ENCODE measurements around the gene ADGRV1.
"Not testable (repeated sequence)": the region's sequence is repeated elsewhere in the genome, so short reads cannot be mapped to it uniquely, and the experiment has no call there.

The ADGRV1 gene

DNA sequence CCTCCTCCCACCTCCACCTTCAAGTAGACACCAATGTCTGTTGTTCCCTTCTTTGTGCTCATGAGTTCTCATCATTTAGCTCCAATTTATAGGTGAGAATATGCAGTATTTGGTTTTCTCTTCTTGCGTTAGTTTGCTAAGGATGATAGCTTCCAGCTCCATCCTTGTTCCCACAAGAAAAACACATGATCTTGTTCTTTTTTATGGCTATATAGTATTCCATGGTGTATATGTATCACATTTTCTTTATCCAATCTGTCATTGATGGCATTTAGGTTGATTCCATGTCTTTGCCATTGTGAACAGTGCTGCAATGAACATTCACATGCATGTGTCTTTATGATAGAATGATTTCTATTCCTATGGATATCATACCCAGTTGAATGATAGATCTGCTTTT, 454.3 kb downstream of the ADGRV1 start:
- DNase-seq = not testable (repeated sequence)

DNA sequence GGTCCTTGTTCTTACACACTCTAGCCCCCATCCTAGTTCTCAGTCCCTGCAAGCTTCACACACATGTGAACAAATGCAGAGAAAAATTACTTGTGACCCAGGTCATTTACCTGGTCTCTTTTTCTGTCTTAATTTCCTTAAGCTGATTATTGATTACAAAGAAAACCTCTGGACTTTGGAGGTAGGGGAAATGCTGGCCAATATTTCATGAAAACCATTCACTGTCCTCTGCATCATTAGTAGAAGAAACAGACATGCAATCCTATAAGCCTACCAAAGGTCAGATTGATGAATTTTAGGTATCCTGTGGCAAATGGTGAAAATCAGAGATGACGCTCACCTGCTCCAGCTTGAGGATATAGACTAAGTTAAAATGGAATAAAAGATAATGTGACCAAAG, 457.7 kb downstream of the ADGRV1 start:
- no peak for DNase-seq

GRCh38 chr5:91016954-91017700, 458.5 kb downstream of the ADGRV1 start:
- no peak for DNase-seq

GRCh38 chr5:91018200-91018599, 459.6 kb downstream of the ADGRV1 start:
- DNase-seq = no peak

GRCh38 chr5:91018712-91019371, 460.2 kb downstream of the ADGRV1 start:
- DNase-seq = no peak

DNA sequence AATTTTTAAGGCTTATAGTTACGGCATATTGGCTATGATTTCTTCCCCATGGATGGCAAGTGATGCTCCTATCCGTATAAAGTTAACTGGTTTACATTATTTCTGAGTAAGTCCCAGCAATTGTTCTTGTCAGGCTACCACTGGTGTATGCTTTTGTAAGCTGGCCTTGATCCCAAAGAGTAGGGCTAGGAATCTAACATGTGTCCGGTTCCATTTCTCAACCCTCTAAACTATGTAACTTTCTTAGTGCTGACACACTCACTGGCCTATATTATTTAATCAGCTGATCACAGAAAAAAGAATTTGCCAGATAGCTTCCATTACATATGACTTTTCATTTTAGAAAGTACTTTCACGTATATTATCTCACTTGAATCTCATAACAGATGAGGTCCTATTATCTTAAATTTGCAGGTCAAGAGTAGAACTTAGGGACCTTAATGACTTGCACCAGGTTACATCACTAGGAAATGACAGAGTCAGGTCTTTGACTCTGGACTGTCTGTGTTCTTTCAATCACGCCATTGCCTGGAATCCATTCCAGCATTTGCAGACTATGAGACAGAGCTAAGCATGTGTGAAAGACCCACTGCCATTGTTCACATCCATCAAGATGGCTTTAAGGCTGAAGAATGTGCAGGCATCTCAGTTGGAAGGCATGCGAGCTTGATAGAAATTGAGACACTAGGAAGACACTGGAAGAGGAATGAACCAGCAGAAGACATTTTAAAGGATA, 461.6 kb downstream of the ADGRV1 start:
- no peak for DNase-seq

- no peak for DNase-seq
Observed at GRCh38 chr5:91022518-91022917, 463.9 kb downstream of the ADGRV1 start.

GRCh38 chr5:91024206-91024605, 465.6 kb downstream of the ADGRV1 start:
- DNase-seq = no peak

DNA sequence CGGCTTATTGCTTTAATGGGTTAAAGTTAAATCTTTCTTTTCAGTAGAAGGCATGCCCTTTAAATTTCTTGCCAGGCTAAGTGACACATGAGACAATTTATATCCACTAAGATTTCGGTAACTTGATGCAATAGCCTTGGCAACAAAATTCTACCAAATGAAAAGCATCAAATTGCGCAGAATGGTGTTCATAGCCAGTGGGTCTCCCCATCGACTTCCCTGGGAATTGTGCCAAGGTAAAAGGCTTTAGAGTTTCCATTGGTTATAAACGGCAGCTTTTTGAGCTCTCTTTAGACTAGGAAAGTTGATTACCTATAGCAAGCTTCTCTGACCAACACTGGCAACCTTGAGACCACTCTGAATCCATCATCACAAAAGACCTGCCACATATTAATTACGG, 466.1 kb downstream of the ADGRV1 start:
- no peak for DNase-seq

DNA sequence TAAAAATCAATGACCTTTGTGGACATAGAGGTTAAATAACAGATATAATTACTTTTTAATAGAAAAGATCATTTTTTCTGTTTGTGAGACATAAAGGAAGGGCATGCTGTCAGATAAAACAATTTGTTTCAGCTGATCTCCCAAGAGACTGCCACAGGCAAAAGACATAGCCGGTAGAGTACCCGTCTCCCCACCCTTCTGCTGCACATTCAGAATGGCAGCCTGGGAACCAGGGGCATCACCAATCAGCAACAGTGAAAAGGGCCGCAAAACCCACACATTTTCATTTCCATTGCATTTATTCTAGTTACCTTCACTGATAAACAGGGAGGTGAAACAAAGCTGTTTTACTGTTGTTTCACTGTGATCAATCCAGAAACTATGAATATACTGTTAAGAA, 466.9 kb downstream of the ADGRV1 start:
- DNase-seq = no peak

GRCh38 chr5:91025956-91026355, 467.4 kb downstream of the ADGRV1 start:
- no peak for DNase-seq

DNA sequence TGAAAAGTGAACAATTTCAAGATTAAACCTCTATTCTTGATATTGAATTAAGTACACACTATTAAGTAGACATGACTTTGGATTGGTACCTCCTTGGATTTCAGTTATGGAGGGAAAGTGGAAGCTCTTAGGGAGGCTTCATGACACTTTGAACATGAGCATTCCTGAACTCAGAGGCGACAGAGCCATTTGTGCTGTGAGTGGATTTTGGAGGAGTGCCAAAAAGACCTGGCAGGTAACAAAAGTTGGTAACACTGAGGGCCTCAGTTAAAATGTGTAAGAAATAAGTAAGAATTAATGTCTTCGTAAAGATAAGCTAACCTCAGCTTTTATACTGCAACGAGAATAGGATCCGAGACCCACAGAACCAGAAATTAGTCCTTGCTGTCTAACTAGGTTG, 467.9 kb downstream of the ADGRV1 start:
- no peak for DNase-seq

DNA sequence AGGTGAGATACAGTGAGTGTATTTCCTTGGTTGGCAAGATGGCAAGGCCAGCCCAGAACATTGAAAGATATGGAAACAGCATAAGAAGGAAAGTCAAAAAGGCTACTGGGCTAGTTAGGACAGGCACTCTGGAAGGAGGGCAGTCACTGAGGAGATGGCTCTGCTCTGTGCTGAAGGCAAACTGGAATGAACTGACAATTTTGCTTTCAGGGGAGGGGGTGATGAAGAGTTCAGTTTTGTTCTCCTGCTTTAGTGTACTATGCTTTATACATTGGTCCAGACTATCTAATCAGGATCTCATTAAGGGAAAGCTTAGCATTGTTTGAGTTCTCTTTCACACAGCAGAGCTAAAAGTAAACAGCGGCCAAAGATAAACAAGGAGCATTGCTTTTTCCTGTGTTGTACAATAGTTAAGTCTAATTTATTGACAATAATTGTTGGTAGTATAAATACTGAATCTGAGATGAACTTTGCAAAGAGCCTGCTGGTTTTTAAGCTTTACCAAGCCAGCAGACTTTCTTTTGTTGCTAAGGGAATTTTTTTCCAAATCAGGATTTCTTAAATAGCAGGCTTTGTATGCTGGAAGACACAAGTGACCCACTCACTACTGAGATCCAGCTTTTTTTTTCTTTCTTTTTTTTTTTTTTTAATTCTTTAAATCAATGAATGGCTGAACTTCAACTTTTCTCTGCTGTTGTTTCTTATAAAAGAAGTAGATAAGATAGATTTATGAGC, 469.0 kb downstream of the ADGRV1 start:
- DNase-seq = no peak

- DNase-seq = no peak
Observed at GRCh38 chr5:91028499-91028956, 469.9 kb downstream of the ADGRV1 start.

GRCh38 chr5:91030521-91031401, 472.2 kb downstream of the ADGRV1 start:
- no peak for DNase-seq

DNA sequence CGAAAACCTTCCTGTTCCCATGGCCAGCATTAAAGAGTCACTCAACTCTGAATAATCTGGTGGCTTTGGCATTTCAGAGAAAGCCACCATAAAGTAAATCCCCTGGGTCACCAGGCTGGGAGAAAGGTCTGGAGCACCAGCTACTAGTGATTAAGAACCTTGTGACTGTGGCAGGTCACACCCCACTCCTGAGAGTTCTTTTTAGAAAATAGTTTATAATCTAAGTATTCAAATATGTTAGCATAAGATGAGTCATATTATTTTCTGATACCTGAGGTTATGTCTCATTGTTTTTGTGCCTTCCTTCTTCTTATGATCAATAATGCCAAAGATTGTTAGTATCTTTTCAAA, 472.8 kb downstream of the ADGRV1 start:
- DNase-seq = no peak

DNA sequence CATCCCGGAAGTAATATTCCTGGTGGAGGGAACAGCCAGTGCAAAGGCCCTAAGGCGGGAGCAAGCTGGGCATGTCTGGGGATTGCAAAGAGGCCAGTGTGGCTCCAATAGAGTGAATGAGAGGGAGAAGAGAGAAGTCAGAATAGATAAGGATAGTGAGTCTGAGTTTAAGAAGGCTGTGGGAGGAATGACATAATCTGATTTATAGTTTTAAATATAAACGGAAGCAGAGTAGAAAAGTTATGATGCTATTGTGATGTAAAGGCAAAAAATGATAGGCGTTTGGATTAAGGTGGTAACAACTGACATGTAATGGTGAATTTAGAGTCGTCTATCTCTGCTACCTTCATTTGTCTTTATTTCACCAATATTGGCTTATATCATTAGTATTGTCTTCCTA, 473.5 kb downstream of the ADGRV1 start:
- DNase-seq = no peak

DNA sequence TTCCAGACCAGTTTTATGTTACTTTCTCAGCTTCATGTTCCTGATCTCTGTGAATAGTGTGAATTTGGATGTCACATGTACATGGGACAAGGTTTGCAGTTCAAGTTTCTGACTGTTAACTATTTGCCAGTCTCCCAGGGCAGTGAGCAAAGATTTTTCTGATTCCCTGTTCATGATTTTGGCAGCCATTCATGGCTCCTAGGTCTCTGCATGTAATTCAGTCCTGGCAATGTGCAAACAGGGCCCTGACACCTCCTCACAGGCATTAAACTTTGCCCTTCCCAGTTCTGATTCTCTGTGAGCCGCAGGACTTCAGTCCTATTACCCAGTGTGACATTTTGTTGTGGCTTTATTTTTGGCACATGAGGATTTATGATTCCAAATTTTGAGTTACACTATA, 474.8 kb downstream of the ADGRV1 start:
- DNase-seq = no peak

DNA sequence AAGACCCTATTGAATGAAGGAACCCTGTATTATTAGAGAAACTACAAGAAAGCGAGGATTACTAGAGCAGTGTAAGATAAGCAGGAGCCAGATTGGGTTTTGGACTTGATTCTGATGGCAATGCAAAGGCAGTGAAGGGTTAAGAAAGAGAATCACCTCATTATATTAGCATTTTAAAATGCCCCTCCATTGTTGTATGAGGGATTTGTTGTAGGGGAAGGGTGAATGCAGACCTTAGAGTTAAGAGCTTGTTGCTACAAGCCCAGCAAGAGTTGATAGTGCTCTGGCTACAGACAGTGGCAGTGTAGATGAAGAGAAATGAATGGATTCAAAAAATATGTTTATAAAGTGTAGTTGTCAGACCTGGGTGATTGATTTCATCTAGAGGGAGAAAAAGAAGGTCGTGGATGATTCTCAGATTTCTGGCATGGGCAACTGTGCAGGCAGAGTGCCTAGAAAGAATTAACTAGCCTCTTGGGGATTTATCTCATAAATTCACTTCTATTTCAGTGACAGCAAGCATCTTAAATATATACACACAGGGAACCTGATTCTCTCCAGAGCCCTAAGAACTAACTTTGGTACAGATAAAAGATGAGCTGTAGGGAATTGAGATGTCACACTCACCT, 479.7 kb downstream of the ADGRV1 start:
- no peak for DNase-seq

DNA sequence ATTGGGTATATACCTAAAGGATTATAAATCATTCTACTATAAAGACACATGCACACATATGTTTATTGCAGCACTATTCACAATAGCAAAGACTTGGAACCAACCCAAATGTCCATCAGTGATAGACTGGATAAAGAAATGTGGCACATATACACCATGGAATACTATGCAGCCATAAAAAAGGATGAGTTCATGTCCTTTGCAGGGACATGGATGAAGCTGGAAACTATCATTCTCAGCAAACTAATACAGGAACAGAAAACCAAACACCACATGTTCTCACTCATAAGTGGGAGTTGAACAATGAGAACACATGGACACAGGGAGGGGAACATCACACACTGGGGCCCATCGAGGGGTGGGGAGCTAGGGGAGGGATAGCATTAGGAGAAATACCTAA, 482.5 kb downstream of the ADGRV1 start:
- DNase-seq = not testable (repeated sequence)

GRCh38 chr5:91042247-91042935, 483.8 kb downstream of the ADGRV1 start:
- no peak for DNase-seq
